IPS DF 4.7 (cell line): ENCODE data around the gene PRR9.
"Not testable (repeated sequence)": the region's sequence is repeated elsewhere in the genome, so short reads cannot be mapped to it uniquely, and the experiment has no call there.

Experiments
- DNase-seq: peaks from one replicate; pipeline ENCODE4 v3.0.0-alpha.2; 2013; ENCODE audit warnings: low spot score; ENCODE audit errors: extremely low read depth

The PRR9 gene

GRCh38 chr1:153229076-153229829 lies 11.9 kb downstream of the PRR9 start:
- DNase-seq = not testable (repeated sequence)

GRCh38 chr1:153231363-153231762 lies 14.0 kb downstream of the PRR9 start:
- DNase-seq = no peak

- no peak for DNase-seq
Measured at GRCh38 chr1:153231785-153232184, 14.4 kb downstream of the PRR9 start.

- DNase-seq = no peak
Measured at GRCh38 chr1:153232553-153232952, 15.2 kb downstream of the PRR9 start.

GRCh38 chr1:153233448-153233847 lies 16.1 kb downstream of the PRR9 start:
- DNase-seq = no peak

GRCh38 chr1:153238527-153238926 lies 21.1 kb downstream of the PRR9 start:
- no peak for DNase-seq

- DNase-seq = no peak
Measured at GRCh38 chr1:153242160-153242559, 24.8 kb downstream of the PRR9 start.

GRCh38 chr1:153245466-153245865 lies 28.1 kb downstream of the PRR9 start:
- no peak for DNase-seq

- DNase-seq = no peak
Measured at GRCh38 chr1:153246018-153246417, 28.6 kb downstream of the PRR9 start.

GRCh38 chr1:153246825-153247224 lies 29.4 kb downstream of the PRR9 start:
- DNase-seq = no peak

GRCh38 chr1:153248176-153248879 lies 30.9 kb downstream of the PRR9 start:
- DNase-seq = no peak

- no peak for DNase-seq
Measured at GRCh38 chr1:153250166-153250565, 32.8 kb downstream of the PRR9 start.

- DNase-seq = no peak
Measured at GRCh38 chr1:153251087-153251486, 33.7 kb downstream of the PRR9 start.

- DNase-seq = no peak
Measured at GRCh38 chr1:153251562-153251961, 34.2 kb downstream of the PRR9 start.

GRCh38 chr1:153251988-153252387 lies 34.6 kb downstream of the PRR9 start:
- DNase-seq = no peak

- DNase-seq = no peak
Measured at GRCh38 chr1:153253076-153253475, 35.7 kb downstream of the PRR9 start.

- DNase-seq = no peak
Measured at GRCh38 chr1:153253693-153254092, 36.3 kb downstream of the PRR9 start.

GRCh38 chr1:153259387-153259786 lies 42.0 kb downstream of the PRR9 start, which contains the start of gene LORICRIN:
LORICRIN (plus strand) TSS chr1:153259687; CDS start chr1:153260950, 1,263 bp downstream.
- DNase-seq = no peak

GRCh38 chr1:153260585-153261280 lies 43.3 kb downstream of the PRR9 start:
- DNase-seq = no peak

GRCh38 chr1:153261281-153262069 lies 44.1 kb downstream of the PRR9 start:
- DNase-seq = no peak

- DNase-seq = no peak
Measured at GRCh38 chr1:153262070-153262366, 44.6 kb downstream of the PRR9 start.
